B cell (primary cell): ENCODE results near the gene RNLS. TPM values are rescaled to one million over a fixed set of nuclear protein-coding genes. Genes with fewer than 3 reads are reported as not detected.

Experiments
- ATAC-seq: fragments of 200-7000 bp; cut with Tn5 transposase; one replicate; pipeline ENCODE4 v1.10.0; 2021; ENCODE audit warnings: low read depth, mild to moderate bottlenecking, moderate number of reproducible peaks, moderate library complexity
- CTCF ChIA-PET: fragments of 350-600 bp; sonication (Branson Sonifier 250); formaldehyde crosslinking; loops from one replicate; lab custom pipeline; 2021; ENCODE audit warnings: antibody characterized with exemption, inconsistent platforms; lab: Charles Lee
- POLR2A ChIA-PET: fragments of 350-600 bp; sonication (Branson Sonifier 250); formaldehyde crosslinking; loops from one replicate; lab custom pipeline; 2021; ENCODE audit warnings: antibody characterized with exemption; lab: Charles Lee
- DNase-seq: peaks from one replicate; pipeline ENCODE4 v3.0.0; 2013
- H2AFZ ChIP-seq: 2 replicates; pipeline ENCODE4 v1.6.1; 2012; ENCODE audit warnings: mild to moderate bottlenecking, low read depth, low read length; ENCODE audit not compliant: insufficient read depth, poor library complexity, severe bottlenecking
- H3K27ac ChIP-seq, 2 donors: 1 replicate in 1 of 2; 2 replicates in 1 of 2; pipeline ENCODE4 v1.5.1; 2012 to 2013; ENCODE audit warnings: low read length in 2 of 2, mild to moderate bottlenecking in 2 of 2, moderate library complexity in 1 of 2
- H3K27me3 ChIP-seq, 4 experiments: fragments of 200-600 bp in 1 of 4; sonication (generic) in 1 of 4; replicated peaks in 1 of 4; 1 replicate in 2 of 4; 2 replicates in 2 of 4; pipeline versions ENCODE4 v1.6.1 to v1.7.0; 2013 to 2016; ENCODE audit warnings: low read length in 3 of 4, mild to moderate bottlenecking in 2 of 4, mixed read lengths in 1 of 4, moderate library complexity in 1 of 4; ENCODE audit not compliant: insufficient read depth in 4 of 4, control insufficient read depth in 3 of 4; ENCODE audit errors: control extremely low read depth in 1 of 4
- H3K36me3 ChIP-seq, 2 experiments: replicated peaks in 1 of 2; 1 replicate in 1 of 2; 2 replicates in 1 of 2; pipeline versions ENCODE4 v1.6.1 to v1.7.1; 2013; ENCODE audit warnings: low read length in 1 of 2; ENCODE audit not compliant: insufficient read depth in 2 of 2, control insufficient read depth in 1 of 2; ENCODE audit errors: control extremely low read depth in 1 of 2, extremely low read depth in 1 of 2
- H3K4me1 ChIP-seq, 2 donors: fragments of 200-600 bp in 1 of 2; sonication (generic) in 1 of 2; 1 replicate in 1 of 2; 2 replicates in 1 of 2; pipeline versions ENCODE4 v1.5.1 to v1.6.1; 2013 to 2017; ENCODE audit warnings: low read length in 2 of 2; ENCODE audit not compliant: control insufficient read depth in 2 of 2, insufficient read depth in 2 of 2
- H3K4me2 ChIP-seq: replicated peaks from 2 replicates; pipeline ENCODE3; 2012; ENCODE audit warnings: mild to moderate bottlenecking, low read depth, low read length; ENCODE audit not compliant: poor library complexity, severe bottlenecking
- H3K4me3 ChIP-seq, 5 experiments: fragments of 200-600 bp in 1 of 5; sonication (generic) in 1 of 5; 1 replicate in 3 of 5; 2 replicates in 2 of 5; pipeline versions ENCODE4 v1.5.1 to v1.7.0; 2011 to 2016; ENCODE audit warnings: low read length in 4 of 5, mild to moderate bottlenecking in 4 of 5, low read depth in 2 of 5, control low read depth in 1 of 5, moderate library complexity in 1 of 5; ENCODE audit not compliant: insufficient read depth in 1 of 5; ENCODE audit errors: control extremely low read depth in 1 of 5, extremely low read depth in 1 of 5
- H3K79me2 ChIP-seq: fragments of 200-600 bp; sonication (generic); one replicate; pipeline ENCODE4 v1.6.0; 2016; ENCODE audit warnings: low read length; ENCODE audit not compliant: control insufficient read depth, insufficient read depth
- H3K9ac ChIP-seq: fragments of 200-600 bp; sonication (generic); 2 replicates; pipeline ENCODE4 v1.6.1; 2017; ENCODE audit warnings: mild to moderate bottlenecking, low read length, moderate library complexity
- H3K9me3 ChIP-seq, 3 donors: one replicate each; pipeline versions ENCODE4 v1.6.1 to v1.7.1; 2013; ENCODE audit warnings: low read length in 2 of 3; ENCODE audit not compliant: control insufficient read depth in 2 of 3, insufficient read depth in 1 of 3; ENCODE audit errors: control extremely low read depth in 1 of 3
- H4K20me1 ChIP-seq: 2 replicates; pipeline ENCODE4 v1.6.0; 2012; ENCODE audit warnings: mild to moderate bottlenecking, low read length; ENCODE audit not compliant: insufficient read depth, control insufficient read depth, poor library complexity, severe bottlenecking
- H3K27ac Mint-ChIP-seq: one replicate; pipeline ENCODE4 v1.8.0; 2021; ENCODE audit warnings: mixed read lengths
- H3K27me3 Mint-ChIP-seq: one replicate; pipeline ENCODE4 v1.8.0; 2021; ENCODE audit warnings: mixed read lengths
- H3K4me1 Mint-ChIP-seq: one replicate; pipeline ENCODE4 v1.8.0; 2021; ENCODE audit warnings: mixed read lengths
- H3K4me3 Mint-ChIP-seq: one replicate; pipeline ENCODE4 v1.8.0; 2021; ENCODE audit warnings: mixed read lengths
- H3K9me3 Mint-ChIP-seq: one replicate; pipeline ENCODE4 v1.8.0; 2022; ENCODE audit warnings: mixed read lengths; ENCODE audit not compliant: insufficient read depth
- CTCF ChIP-seq: fragments of 200-600 bp; IDR thresholded peaks from one replicate; pipeline ENCODE4 v1.8.0; 2022; ENCODE audit warnings: antibody characterized with exemption, mild to moderate bottlenecking
- EZH2 ChIP-seq: IDR thresholded peaks from 2 replicates; pipeline ENCODE4 v1.6.1; 2012; ENCODE audit warnings: borderline replicate concordance, low read depth, mild to moderate bottlenecking, moderate library complexity, low read length; ENCODE audit not compliant: insufficient read depth, poor library complexity, severe bottlenecking
- WGBS: methylation state at CpG from one replicate; pipeline ENCODE4 v1.1.5; 2013; ENCODE audit warnings: missing lambda C conversion rate; ENCODE audit not compliant: insufficient coverage; 5-methylcytosine and 5-hydroxymethylcytosine counted together
- intact Hi-C: fragments of 100-400 bp; cut with micrococcal nuclease; formaldehyde crosslinking; loops from one replicate; pipeline ENCODE4 v1.10.0; 2022
- polyA plus RNA-seq: library from polyadenylated mRNA; depleted of rRNA; stranded (reverse); fragments of >200 nt; gene quantifications from 2 replicates; pipeline ENCODE4 v1.2.3, GENCODE V29; 2012
- total RNA-seq, 2 donors: library from RNA; stranded (reverse); fragments of 120-200 nt in 1 of 2; gene quantifications; 1 replicate in 1 of 2; 2 replicates in 1 of 2; pipeline versions ENCODE4 v1.2.3 to v1.2.4, GENCODE V29; 2013 to 2022

RNLS gene
- total and polyA plus RNA-seq, 2 donors (not counting 1 experiment from before 2014, with no cell fraction given): 3.5 to 7.5 TPM

- H3K27me3 ChIP-seq: no peaks in the 10 kb centered on the region
- H3K79me2 ChIP-seq: no peaks in the 10 kb centered on the region
- Mint-ChIP-seq H3K4me3 (no peak overlapping the region), H3K27ac (peak overlapping the region; percentile 5), H3K4me1 (peaks cover 3% of the 10 kb centered on the region), H3K27me3 (no peaks in the 10 kb centered on the region), H3K9me3 (no peaks in the 10 kb centered on the region)
- no peaks in the 10 kb centered on the region for H3K36me3 ChIP-seq
- ChIA-PET POLR2A (no interaction called here), CTCF (no interaction called here)
- no peaks in the 10 kb centered on the region for H4K20me1 ChIP-seq
- H3K27ac ChIP-seq: no peak overlapping the region
- no peak overlapping the region for H3K4me3 ChIP-seq
- no CpG with 5 or more reads among the region's 6 CpGs for WGBS
- TF ChIP-seq EZH2 (no peak), CTCF (no peak)
- H3K4me1 ChIP-seq: no peaks in the 10 kb centered on the region
- H3K4me2 ChIP-seq: no peak overlapping the region
- ATAC-seq (no peak), DNase-seq (no peak)
- no peaks in the 10 kb centered on the region for H3K9me3 ChIP-seq
- H2AFZ ChIP-seq: no peak overlapping the region
- H3K9ac ChIP-seq: no peak overlapping the region
- intact Hi-C loops: no loop called here
Observed at GRCh38 chr10:88608052-88608732, 25.1 kb upstream of the RNLS start.

- peak overlapping the region in 1 of 2 donors; percentile 32 for H3K27ac ChIP-seq
- Mint-ChIP-seq H3K9me3 (no peaks in the 10 kb centered on the region), H3K27ac (peak overlapping the region; percentile 21), H3K4me3 (no peak overlapping the region), H3K4me1 (peaks cover 9% of the 10 kb centered on the region), H3K27me3 (no peaks in the 10 kb centered on the region)
- no peak for ATAC-seq
- H2AFZ ChIP-seq: peak overlapping the region; percentile 26
- H3K9me3 ChIP-seq: no peaks in the 10 kb centered on the region
- DNase-seq: peak; percentile 27
- intact Hi-C loops: no loop called here
- no peaks in the 10 kb centered on the region for H3K27me3 ChIP-seq
- CTCF ChIA-PET: no interaction called here
- no peak overlapping the region for H3K4me3 ChIP-seq
- no peaks in the 10 kb centered on the region for H4K20me1 ChIP-seq
- H3K4me1 ChIP-seq: peaks cover 7 to 8% of the 10 kb centered on the region in 2 donors
- H3K4me2 ChIP-seq: peak overlapping the region; percentile 7
- H3K36me3 ChIP-seq: no peaks in the 10 kb centered on the region
- H3K9ac ChIP-seq: peak overlapping the region; percentile 20
- POLR2A ChIA-PET: no interaction called here
- no peaks in the 10 kb centered on the region for H3K79me2 ChIP-seq
- TF ChIP-seq EZH2: no peak
- no peak for TF ChIP-seq CTCF
- WGBS: 0% methylated on average over 1 of the region's 1 CpG
Observed at GRCh38 chr10:88598055-88598454, 14.9 kb upstream of the RNLS start.
